Neural progenitor cell (in vitro differentiated cells): ENCODE results near the gene APOC3. TPM values are rescaled to one million over a fixed set of nuclear protein-coding genes. Genes with fewer than 3 reads are reported as not detected.

Source experiments
- DNase-seq: peaks from one replicate; pipeline ENCODE4 v3.0.0-alpha.2; 2016; ENCODE audit warnings: low spot score
- H2AFZ ChIP-seq: fragments of 200-600 bp; sonication (generic); replicated peaks from 2 replicates; pipeline ENCODE4 v1.6.1; 2016; ENCODE audit warnings: antibody characterized with exemption
- H3F3A ChIP-seq: fragments of 200-600 bp; sonication (generic); 2 replicates; pipeline ENCODE4 v1.6.1; 2016; ENCODE audit warnings: antibody characterized with exemption, low read depth
- H3K27ac ChIP-seq: fragments of 200-600 bp; sonication (generic); 2 replicates; pipeline ENCODE4 v1.5.1; 2016; ENCODE audit warnings: mild to moderate bottlenecking
- H3K27me3 ChIP-seq: fragments of 200-600 bp; sonication (generic); 2 replicates; pipeline ENCODE4 v1.6.1; 2016; ENCODE audit warnings: mild to moderate bottlenecking, moderate library complexity
- H3K36me3 ChIP-seq: fragments of 200-600 bp; sonication (generic); 2 replicates; pipeline ENCODE4 v1.5.1; 2016
- H3K4me1 ChIP-seq: fragments of 200-600 bp; sonication (generic); 2 replicates; pipeline ENCODE4 v1.6.1; 2016; ENCODE audit warnings: mixed run types
- H3K4me2 ChIP-seq: fragments of 200-600 bp; sonication (generic); 2 replicates; pipeline ENCODE4 v1.6.1; 2016
- H3K4me3 ChIP-seq: fragments of 200-600 bp; sonication (generic); 2 replicates; pipeline ENCODE4 v1.5.1; 2016
- H3K79me2 ChIP-seq: fragments of 200-600 bp; sonication (generic); 2 replicates; pipeline ENCODE4 v1.6.1; 2016; ENCODE audit warnings: low read depth
- H3K9ac ChIP-seq: fragments of 200-600 bp; sonication (generic); 2 replicates; pipeline ENCODE4 v1.6.1; 2016
- H3K9me3 ChIP-seq: fragments of 200-600 bp; sonication (generic); 2 replicates; pipeline ENCODE4 v1.5.1; 2016; ENCODE audit warnings: low read depth
- H4K20me1 ChIP-seq: fragments of 200-600 bp; sonication (generic); 2 replicates; pipeline ENCODE4 v1.6.1; 2016; ENCODE audit warnings: low read depth
- H3K27ac Mint-ChIP-seq: 3 replicates; pipeline ENCODE4 v1.8.0; 2021; ENCODE audit warnings: mixed read lengths
- H3K27me3 Mint-ChIP-seq: 2 replicates; pipeline ENCODE4 v1.8.0; 2022; ENCODE audit warnings: low read depth, mild to moderate bottlenecking, inconsistent platforms, moderate library complexity, mixed read lengths; ENCODE audit not compliant: insufficient read depth
- H3K36me3 Mint-ChIP-seq: 3 replicates; pipeline ENCODE4 v1.8.0; 2021; ENCODE audit warnings: mixed read lengths
- H3K4me1 Mint-ChIP-seq: 3 replicates; pipeline ENCODE4 v1.8.0; 2021; ENCODE audit warnings: mixed read lengths
- H3K4me3 Mint-ChIP-seq: 3 replicates; pipeline ENCODE4 v1.8.0; 2021; ENCODE audit warnings: mild to moderate bottlenecking, moderate library complexity, mixed read lengths
- H3K9me3 Mint-ChIP-seq: 3 replicates; pipeline ENCODE4 v1.8.0; 2020; ENCODE audit warnings: mixed read lengths
- EZH2 ChIP-seq: fragments of 200-600 bp; sonication (generic); IDR thresholded peaks from 2 replicates; pipeline ENCODE4 v1.6.1; 2017; ENCODE audit warnings: antibody characterized with exemption, mild to moderate bottlenecking, moderate library complexity
- EZH2phosphoT487 ChIP-seq: fragments of 200-600 bp; sonication (generic); IDR thresholded peaks from 2 replicates; pipeline ENCODE4 v1.6.1; 2017; ENCODE audit warnings: antibody characterized with exemption
- total RNA-seq: library from RNA; depleted of rRNA; stranded (reverse); fragments of >200 nt; gene quantifications from 2 replicates; pipeline ENCODE4 v1.2.3, GENCODE V29; 2015; ENCODE audit warnings: low replicate concordance
- TF ChIP-seq, protein P1 (sequence below): fragments of 200-600 bp; sonication (generic); IDR thresholded peaks from 2 replicates; pipeline ENCODE4 v1.5.1; 2017; ENCODE audit warnings: antibody characterized with exemption, mild to moderate bottlenecking

The APOC3 gene
- total RNA-seq, 1 donor from 2014 or later: not detected

DNA sequence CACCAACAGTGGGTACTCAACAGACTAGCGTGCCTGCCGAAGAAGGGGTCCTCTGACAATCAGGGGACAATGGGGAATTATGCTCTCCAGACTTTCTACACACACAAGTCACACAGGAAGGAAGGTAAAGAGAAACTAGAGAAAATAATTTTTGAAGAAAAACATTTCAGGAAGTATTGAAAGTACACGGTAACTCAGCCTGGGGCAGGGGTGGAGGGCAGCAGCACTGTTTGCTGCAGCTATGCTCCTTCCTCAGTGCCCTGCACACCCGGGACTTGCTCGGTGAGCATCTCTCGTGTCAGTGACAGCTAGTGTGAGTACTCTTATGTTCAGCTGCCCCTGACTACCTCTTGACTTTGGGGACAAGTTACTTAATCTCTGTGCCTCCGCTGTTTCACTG lies 25.7 kb downstream of the APOC3 start:
- Histone ChIP-seq H4K20me1 (no peaks in the 10 kb centered on the region), H3K36me3 (peaks cover 5% of the 10 kb centered on the region), H3K9me3 (no peaks in the 10 kb centered on the region), H3K4me3 (no peak overlapping the region), H3K4me1 (no peaks in the 10 kb centered on the region), H3K4me2 (no peak overlapping the region), H3K27ac (no peak overlapping the region), H3K79me2 (no peaks in the 10 kb centered on the region), H3K9ac (no peak overlapping the region), H2AFZ (no peak overlapping the region), H3K27me3 (no peaks in the 10 kb centered on the region), H3F3A (no peaks in the 10 kb centered on the region)
- H3K36me3 Mint-ChIP-seq: peaks cover 34% of the 10 kb centered on the region
- no peaks in the 10 kb centered on the region for H3K4me1 Mint-ChIP-seq
- no peak for DNase-seq
- TF ChIP-seq, protein P1, sequence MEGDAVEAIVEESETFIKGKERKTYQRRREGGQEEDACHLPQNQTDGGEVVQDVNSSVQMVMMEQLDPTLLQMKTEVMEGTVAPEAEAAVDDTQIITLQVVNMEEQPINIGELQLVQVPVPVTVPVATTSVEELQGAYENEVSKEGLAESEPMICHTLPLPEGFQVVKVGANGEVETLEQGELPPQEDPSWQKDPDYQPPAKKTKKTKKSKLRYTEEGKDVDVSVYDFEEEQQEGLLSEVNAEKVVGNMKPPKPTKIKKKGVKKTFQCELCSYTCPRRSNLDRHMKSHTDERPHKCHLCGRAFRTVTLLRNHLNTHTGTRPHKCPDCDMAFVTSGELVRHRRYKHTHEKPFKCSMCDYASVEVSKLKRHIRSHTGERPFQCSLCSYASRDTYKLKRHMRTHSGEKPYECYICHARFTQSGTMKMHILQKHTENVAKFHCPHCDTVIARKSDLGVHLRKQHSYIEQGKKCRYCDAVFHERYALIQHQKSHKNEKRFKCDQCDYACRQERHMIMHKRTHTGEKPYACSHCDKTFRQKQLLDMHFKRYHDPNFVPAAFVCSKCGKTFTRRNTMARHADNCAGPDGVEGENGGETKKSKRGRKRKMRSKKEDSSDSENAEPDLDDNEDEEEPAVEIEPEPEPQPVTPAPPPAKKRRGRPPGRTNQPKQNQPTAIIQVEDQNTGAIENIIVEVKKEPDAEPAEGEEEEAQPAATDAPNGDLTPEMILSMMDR: no peak
- TF ChIP-seq EZH2phosphoT487 (no peak), EZH2 (no peak)
- peaks cover 2% of the 10 kb centered on the region for H3K27me3 Mint-ChIP-seq
- no peak overlapping the region for H3K27ac Mint-ChIP-seq
- H3K4me3 Mint-ChIP-seq: no peak overlapping the region
- no peaks in the 10 kb centered on the region for H3K9me3 Mint-ChIP-seq

DNA sequence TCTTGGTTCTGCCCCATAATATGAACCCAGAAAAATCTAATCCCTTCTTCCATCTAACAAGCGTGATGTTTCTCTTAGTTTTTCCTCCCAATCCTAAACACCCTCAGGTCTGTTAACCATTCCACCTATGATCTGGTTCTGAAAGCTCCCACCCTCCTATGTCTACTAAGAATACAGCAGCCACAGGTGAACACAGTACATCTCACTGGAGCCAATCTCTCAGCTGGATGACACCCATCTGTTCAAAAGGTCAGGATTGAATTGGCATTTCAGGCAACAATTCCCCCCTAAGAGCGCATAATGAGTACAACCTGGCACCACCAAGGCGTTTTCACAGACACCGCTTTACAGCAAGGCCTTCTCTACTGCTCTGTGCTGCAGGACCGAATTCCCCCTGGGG lies 26.7 kb downstream of the APOC3 start:
- no peak for DNase-seq
- Histone ChIP-seq H3K4me3 (no peak overlapping the region), H3K27ac (no peak overlapping the region), H2AFZ (no peak overlapping the region), H3F3A (no peaks in the 10 kb centered on the region), H3K9ac (no peak overlapping the region), H3K9me3 (no peaks in the 10 kb centered on the region), H3K4me1 (no peaks in the 10 kb centered on the region), H4K20me1 (no peaks in the 10 kb centered on the region), H3K4me2 (no peak overlapping the region), H3K27me3 (no peaks in the 10 kb centered on the region), H3K36me3 (peaks cover 5% of the 10 kb centered on the region), H3K79me2 (no peaks in the 10 kb centered on the region)
- H3K4me1 Mint-ChIP-seq: no peaks in the 10 kb centered on the region
- no peak overlapping the region for H3K4me3 Mint-ChIP-seq
- H3K9me3 Mint-ChIP-seq: no peaks in the 10 kb centered on the region
- H3K36me3 Mint-ChIP-seq: peaks cover 34% of the 10 kb centered on the region
- no peak overlapping the region for H3K27ac Mint-ChIP-seq
- TF ChIP-seq EZH2 (no peak), EZH2phosphoT487 (no peak)
- TF ChIP-seq, protein P1: no peak
- peaks cover 2% of the 10 kb centered on the region for H3K27me3 Mint-ChIP-seq

DNA sequence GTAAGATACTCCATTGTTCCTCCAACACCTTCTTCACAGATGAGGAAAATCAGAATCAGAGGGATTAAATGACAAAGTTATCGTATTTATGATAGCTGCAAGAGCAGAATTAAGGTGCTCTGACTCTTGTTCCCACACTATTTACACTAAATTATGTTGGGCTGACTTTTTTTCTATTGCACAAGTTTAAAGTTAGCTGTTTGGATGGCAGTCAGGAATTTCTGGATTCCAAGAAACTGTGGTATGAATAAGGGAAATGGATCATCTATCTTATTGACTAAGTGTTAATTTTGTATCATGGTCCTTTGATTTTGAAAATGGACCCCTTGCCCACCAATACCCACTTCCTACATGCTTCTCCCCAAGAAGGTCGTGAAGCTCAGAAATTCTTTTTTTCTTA lies 27.6 kb downstream of the APOC3 start:
- H3K36me3 Mint-ChIP-seq: peaks cover 40% of the 10 kb centered on the region
- peaks cover 5% of the 10 kb centered on the region for H3K36me3 ChIP-seq
- no peak for DNase-seq
- H3K79me2 ChIP-seq: no peaks in the 10 kb centered on the region
- no peak overlapping the region for H3K27ac Mint-ChIP-seq
- no peaks in the 10 kb centered on the region for H3K4me1 ChIP-seq
- H3K27me3 ChIP-seq: no peaks in the 10 kb centered on the region
- no peak overlapping the region for H3K4me3 Mint-ChIP-seq
- H3K4me2 ChIP-seq: no peak overlapping the region
- peaks cover 2% of the 10 kb centered on the region for H3K27me3 Mint-ChIP-seq
- H3K9ac ChIP-seq: no peak overlapping the region
- no peak overlapping the region for H3K27ac ChIP-seq
- H3K9me3 Mint-ChIP-seq: no peaks in the 10 kb centered on the region
- no peaks in the 10 kb centered on the region for H3F3A ChIP-seq
- TF ChIP-seq, protein P1: no peak
- no peak for TF ChIP-seq EZH2
- no peak for TF ChIP-seq EZH2phosphoT487
- no peaks in the 10 kb centered on the region for H3K4me1 Mint-ChIP-seq
- no peak overlapping the region for H3K4me3 ChIP-seq
- H3K9me3 ChIP-seq: no peaks in the 10 kb centered on the region
- H2AFZ ChIP-seq: no peak overlapping the region
- H4K20me1 ChIP-seq: no peaks in the 10 kb centered on the region
